NCI-H82 treated with DMSO at 0.1 percent for 48 hours (cell line): ENCODE measurements around the gene SLC25A34.
A peak's percentile ranks its signal among the peaks of the same experiment; 100 is the strongest.

Source experiments
- DNase-seq: peaks from one replicate; lab custom pipeline; 2025; ENCODE audit not compliant: unreplicated experiment; lab: John Stamatoyannopoulos, UW

SLC25A34 gene

DNA sequence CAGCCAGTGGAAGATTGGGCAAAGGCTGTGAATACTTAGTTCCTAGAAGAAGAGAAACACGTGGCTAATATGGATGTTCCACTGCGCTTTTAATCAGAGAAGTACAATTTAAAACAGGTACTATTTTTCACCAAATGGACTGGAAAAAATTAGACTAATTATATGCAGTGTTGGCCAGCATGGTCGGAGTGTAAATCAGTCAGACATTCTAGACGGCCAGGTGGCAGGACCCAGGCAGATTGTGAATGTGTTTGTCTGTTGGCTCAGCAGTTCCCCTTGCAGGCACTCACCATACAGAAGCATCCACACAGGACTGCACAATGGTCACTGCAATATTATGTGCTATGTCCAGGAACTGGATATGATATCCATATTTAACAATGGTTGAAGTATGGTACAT lies 23.9 kb upstream of the SLC25A34 start:
- no peak for DNase-seq

- no peak for DNase-seq
Measured at GRCh38 chr1:15714406-15715136, 21.5 kb upstream of the SLC25A34 start.

DNA sequence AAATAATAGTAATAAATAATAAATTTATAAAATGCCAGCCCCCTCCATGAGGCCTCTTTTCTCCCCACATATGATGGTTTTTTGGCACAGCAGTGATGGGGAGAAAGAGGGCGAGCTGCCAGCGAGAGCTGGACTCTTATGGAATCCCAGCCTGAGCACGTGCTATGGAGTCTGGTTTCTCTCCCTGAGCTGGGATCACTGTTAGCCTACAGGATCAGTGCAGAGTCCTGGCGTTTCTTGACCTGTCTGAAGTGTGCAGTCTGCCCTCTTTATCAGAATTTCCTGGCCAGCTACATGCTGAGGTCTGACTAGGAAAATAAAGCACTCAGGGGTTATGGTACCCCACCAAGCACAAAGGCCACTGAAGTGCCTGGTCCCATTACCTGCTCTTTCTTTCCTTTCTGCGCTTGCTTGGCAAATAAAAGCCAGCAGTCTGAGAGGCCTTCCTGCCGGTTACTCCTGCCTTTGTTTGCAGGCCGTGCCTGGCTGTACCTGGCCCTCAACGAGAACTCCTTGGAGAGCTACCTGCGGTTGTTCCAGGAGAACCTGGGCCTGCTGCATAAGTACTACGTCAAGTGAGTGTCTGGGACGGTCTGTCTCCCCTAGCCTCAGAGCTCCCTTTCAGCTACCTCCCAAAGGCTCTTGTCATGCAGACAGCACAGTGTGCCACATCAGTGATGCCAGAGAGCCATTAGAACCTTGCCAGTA lies 18.5 kb upstream of the SLC25A34 start:
- no peak for DNase-seq

- DNase-seq: no peak
Measured at GRCh38 chr1:15718199-15718601, 17.9 kb upstream of the SLC25A34 start.

- DNase-seq: no peak
Measured at GRCh38 chr1:15719381-15720120, 16.5 kb upstream of the SLC25A34 start.

DNA sequence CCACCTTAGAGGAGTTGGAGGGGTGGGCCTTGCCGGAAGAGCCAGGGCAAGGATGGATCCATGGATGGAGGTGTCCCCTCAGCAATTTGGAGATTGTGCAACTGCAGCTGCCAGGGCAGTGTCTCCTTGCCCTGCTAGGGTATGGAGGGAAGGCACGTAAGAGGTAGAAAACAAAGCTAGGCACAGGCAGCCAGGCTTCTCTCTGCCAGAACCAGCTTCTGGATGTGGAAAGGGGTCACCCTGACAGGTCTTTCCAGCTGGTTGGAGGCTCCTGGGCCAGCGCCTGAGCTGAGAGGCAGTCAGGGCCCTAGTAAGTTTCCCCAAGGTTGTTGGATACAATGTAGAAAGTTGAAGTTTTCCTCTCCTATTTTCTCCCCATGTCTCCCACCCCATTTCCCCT lies 15.2 kb upstream of the SLC25A34 start:
- no peak for DNase-seq

GRCh38 chr1:15722411-15722810 lies 13.6 kb upstream of the SLC25A34 start:
- no peak for DNase-seq

DNA sequence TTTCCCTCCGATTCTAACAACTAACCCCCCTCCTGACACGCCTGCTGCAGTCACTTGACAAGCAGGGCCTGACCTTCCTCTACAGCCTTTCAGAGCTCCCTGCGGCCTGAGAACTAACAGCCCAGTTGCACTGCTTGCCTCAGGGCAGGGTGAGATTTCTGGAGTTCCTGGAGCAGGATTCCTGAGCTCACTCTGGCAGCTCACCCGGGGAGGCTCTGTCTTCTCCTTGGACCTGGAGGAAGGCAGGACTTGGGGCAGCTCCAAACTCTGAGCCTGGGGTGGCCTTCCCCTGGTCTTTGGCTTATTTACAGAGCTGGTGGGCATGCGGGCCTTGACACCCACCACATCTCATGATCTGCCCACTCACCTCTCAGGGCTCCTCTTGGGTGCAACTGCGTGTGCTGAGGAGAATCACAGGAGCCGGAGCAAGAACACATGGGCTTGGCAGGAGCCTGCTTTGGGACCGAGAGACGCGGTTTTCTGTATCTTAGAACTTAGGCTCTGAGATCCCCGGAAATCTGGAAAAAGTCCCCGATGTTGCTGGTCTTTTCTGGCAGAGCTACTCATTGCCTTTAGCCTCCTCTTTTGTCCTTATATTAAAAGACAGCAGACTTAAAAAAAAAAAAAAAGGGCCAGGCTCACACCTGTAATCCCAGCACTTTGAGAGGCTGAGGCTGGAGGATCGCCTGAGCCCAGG lies 13.1 kb upstream of the SLC25A34 start:
- no peak for DNase-seq

DNA sequence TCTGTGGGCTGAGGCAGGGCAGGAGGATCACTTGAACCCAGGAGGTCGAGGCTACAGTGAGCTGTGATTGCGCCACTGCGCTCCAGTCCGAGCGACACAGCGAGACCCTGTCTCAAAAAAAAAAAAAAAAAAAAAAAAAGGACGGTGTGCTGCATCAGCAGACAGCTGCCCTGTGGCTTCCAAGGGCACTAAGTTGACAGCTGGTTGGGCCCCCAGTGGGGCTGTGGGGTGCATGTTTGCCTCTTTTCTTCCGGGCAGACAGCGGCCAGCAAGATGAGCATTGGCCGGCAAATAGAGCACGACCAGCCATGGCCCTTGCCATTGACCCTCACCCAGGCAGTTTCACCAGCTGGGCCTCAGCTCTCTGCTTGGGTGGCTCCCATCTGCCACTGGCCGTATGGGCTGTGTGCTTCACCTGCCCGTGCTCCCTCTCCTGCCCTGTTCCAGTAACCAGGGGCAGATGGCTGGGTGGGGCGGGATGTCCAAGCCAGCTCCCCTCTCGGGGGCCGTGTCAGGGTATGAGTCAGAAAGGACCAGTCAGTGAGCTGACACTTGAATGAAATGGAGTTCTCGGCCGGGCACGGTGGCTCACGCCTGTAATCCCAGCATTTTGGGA lies 12.3 kb upstream of the SLC25A34 start:
- DNase-seq: peak; percentile 68

DNA sequence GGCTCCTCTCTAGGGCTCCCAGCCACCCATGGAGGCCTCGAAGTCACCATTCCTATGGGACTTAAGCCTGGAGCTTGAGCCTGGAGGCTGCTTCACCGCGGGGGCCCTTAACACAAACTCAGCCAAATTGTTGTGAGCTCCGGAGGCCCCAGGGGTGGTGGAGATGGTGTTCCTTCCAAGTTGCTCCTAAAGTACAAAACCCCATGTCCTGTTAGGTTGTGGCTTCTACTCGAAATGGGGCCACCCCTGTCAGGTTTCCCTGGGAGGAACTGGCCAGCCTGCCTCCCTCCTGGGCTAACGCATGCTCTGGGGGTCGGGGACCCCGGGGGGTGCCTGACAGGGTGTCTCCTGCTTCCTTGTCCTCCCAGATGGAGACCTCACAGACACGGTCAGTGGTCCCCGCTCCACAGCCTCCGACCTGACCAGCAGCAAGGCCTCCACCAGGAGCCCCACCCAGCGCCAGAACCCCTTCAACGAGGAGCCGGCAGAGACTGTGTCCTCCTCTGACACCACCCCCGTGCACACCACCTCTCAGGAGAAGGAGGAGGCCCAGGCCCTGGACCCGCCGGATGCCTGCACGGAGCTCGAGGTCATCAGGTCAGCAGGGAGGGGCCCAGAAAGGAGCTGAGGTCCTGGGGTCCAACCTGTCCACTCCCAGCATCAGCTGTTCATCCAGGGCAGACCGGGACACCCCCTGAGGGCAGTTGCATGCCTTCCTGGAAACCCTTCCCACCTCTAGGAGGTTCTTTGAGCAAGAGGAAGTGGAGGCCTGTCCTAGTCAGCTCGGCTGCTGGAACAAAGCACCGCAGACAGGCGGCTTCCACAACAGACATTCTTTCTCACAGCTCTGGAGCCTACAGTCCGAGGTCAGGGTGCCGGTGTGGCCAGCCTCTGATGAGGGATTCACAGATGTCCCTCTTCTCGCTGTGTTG lies 10.8 kb upstream of the SLC25A34 start:
- DNase-seq: no peak

GRCh38 chr1:15726508-15726907 lies 9.6 kb upstream of the SLC25A34 start:
- no peak for DNase-seq

DNA sequence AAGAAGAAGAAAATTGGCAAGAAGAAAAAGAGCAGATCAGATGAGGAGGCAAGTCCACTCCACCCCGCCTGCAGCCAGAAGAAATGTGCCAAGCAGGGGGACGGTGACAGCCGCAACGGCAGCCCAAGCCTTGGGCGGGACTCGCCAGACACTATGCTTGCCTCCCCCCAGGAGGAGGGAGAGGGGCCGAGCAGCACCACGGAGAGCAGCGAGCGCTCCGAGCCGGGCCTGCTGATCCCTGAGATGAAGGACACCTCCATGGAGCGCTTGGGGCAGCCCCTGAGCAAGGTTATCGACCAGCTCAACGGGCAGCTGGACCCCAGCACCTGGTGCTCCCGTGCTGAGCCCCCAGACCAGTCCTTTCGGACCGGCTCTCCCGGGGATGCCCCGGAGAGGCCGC lies 9.0 kb upstream of the SLC25A34 start:
- no peak for DNase-seq

DNA sequence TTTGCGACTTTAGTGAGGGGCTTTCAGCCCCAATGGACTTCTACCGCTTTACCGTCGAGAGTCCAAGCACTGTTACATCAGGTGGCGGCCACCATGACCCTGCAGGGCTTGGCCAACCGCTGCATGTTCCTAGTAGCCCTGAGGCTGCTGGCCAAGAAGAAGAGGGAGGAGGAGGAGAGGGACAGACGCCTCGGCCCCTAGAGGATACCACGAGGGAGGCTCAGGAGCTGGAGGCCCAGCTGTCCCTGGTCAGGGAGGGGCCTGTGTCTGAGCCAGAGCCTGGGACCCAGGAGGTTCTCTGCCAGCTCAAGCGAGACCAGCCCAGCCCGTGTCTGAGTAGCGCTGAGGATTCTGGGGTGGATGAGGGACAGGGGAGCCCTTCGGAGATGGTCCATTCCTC lies 8.6 kb upstream of the SLC25A34 start:
- DNase-seq: no peak

- DNase-seq: no peak
Measured at GRCh38 chr1:15727866-15728534, 8.1 kb upstream of the SLC25A34 start.

DNA sequence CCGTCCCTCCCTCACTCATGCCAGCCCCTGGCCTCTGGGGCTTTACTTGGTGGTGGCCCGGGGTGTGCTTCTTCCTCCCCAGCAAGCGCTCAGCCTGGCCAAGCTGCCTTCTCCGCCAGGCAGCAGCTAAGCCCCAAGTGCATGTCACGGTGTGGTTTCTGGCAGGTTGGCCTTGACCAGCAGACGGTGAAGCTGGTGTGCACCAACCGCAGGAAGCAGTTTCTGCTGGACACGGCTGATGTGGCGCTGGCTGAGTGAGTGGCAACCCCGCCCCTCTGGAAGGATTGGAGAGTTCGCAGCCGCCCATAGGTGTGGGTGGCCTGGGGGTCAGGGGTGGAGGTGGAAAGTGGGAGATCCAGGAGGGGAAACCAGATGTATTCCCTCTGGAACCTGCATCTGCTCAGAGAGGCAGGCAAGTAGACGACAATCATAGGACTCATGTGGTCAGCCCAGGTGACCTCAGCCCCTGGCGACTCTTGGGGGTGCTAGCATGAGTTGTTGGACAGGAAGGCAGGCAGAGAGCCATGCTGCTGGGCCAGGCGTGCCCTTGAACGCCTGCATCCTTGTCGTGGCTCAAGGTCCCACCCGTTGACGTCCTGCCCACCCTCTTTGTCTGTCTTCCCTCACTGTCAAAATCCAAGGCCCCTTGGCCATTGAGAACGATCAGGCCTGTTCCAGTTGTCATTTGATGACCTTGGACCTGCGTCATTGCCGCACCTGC lies 7.0 kb upstream of the SLC25A34 start:
- no peak for DNase-seq

DNA sequence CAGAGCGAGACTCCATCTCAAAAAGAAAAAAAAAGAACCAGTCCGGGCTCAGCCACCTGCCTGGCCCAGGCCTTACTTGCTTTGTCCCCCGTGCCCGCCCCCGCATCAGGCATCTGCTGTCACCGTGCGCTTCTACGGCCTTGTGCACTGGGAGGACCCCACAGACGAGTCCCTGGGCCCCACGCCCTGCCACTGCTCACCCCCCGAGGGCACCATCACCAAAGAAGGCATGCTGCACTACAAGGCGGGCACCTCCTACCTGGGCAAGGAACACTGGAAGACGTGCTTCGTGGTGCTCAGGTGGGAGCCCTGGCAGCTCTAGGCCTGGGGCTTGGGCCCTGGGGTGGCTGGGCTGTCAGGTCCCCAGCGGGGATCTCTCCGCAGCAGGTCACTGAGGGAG lies 5.6 kb upstream of the SLC25A34 start:
- DNase-seq: no peak

DNA sequence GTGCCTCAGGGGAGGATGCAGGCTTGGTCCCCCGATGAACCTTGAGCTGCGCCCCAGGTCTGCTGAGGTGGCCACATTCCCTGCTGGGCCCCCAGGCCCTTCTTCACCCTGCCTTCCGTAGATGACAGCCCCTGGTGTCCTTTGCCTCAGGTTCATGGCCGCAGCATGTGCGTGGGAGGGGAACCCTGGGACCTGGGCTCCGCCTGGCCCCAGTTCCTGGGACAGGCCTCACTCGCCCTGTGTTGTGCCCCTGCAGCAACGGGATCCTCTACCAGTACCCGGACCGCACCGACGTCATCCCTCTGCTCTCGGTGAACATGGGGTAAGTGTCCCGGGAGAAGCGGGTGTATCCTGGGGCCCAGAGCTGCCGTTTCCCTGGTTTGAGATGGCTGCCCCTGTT lies 5.1 kb upstream of the SLC25A34 start:
- DNase-seq: no peak

GRCh38 chr1:15731735-15732685 lies 4.0 kb upstream of the SLC25A34 start:
- DNase-seq: no peak
